ENCODE measurements around the gene SYT8. TPM values are rescaled to one million over a fixed set of nuclear protein-coding genes. Genes with fewer than 3 reads are reported as not detected.

Gene SYT8
- total RNA-seq, 4 donors from 2014 or later, result 2.0 TPM; not detected in 3

DNA sequence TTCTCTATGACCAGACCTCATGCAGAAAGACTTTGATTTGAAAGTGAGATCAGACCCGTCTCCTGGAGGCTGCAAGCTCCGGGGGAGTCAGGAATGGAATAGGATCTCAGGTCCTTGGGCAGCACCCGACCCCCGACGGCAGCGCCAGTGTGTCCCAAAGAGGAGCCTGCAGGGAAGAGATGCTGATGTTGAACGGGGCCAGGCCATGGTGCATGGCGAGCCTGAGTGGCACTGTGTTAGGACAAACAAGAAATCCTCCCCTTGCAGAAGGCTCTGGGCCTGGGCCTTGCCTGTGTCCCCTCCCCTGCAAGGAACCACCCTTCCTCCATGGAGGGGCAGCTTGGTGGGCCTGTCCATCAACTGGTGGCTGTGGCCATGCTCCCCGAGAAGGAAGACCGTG is 20.1 kb upstream of the SYT8 start:
- Histone ChIP-seq H3K27ac (no peak overlapping the region), H3K4me3 (no peak overlapping the region), H3K9me3 (no peaks in the 10 kb centered on the region), H3K36me3 (no peaks in the 10 kb centered on the region), H3K27me3 (no peaks in the 10 kb centered on the region), H3K4me1 (no peaks in the 10 kb centered on the region)
- intact Hi-C loops (cut with DNase I; ENCODE audit: low total_unique reads), result no loop called here
- no peak for TF ChIP-seq POLR2A (IDR thresholded peaks at IDR 0.05)
- TF ChIP-seq, protein P1, sequence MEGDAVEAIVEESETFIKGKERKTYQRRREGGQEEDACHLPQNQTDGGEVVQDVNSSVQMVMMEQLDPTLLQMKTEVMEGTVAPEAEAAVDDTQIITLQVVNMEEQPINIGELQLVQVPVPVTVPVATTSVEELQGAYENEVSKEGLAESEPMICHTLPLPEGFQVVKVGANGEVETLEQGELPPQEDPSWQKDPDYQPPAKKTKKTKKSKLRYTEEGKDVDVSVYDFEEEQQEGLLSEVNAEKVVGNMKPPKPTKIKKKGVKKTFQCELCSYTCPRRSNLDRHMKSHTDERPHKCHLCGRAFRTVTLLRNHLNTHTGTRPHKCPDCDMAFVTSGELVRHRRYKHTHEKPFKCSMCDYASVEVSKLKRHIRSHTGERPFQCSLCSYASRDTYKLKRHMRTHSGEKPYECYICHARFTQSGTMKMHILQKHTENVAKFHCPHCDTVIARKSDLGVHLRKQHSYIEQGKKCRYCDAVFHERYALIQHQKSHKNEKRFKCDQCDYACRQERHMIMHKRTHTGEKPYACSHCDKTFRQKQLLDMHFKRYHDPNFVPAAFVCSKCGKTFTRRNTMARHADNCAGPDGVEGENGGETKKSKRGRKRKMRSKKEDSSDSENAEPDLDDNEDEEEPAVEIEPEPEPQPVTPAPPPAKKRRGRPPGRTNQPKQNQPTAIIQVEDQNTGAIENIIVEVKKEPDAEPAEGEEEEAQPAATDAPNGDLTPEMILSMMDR (IDR thresholded peaks at IDR 0.05), result no peak
- DNase-seq, result no peak

DNA sequence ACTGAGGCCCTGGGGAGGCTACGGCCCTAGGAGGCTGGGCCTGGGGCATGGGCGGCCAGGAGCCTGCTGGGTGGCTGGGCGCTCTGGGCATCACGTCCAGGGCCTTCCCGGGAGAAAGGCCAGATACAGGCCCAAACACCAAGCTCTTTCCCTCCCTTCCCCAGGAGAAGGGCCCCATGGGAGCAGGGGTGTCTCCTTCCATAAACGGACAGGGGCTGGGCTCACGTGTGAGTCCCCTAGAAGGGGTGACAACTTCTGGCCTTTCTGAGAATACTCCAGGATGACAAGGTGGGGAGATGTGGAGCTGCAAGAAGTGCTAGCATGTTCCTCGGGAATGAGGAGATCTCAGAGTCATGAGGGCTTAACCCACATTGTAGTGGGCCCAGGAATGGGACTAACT is 19.5 kb upstream of the SYT8 start:
- Histone ChIP-seq H3K9me3 (no peaks in the 10 kb centered on the region), H3K27me3 (no peaks in the 10 kb centered on the region), H3K4me3 (no peak overlapping the region), H3K27ac (no peak overlapping the region), H3K36me3 (no peaks in the 10 kb centered on the region), H3K4me1 (no peaks in the 10 kb centered on the region)
- intact Hi-C loops (cut with DNase I; ENCODE audit: low total_unique reads), result no loop called here
- no peak for TF ChIP-seq POLR2A (IDR thresholded peaks at IDR 0.05)
- TF ChIP-seq, protein P1 (IDR thresholded peaks at IDR 0.05), result no peak
- DNase-seq, result no peak

DNA sequence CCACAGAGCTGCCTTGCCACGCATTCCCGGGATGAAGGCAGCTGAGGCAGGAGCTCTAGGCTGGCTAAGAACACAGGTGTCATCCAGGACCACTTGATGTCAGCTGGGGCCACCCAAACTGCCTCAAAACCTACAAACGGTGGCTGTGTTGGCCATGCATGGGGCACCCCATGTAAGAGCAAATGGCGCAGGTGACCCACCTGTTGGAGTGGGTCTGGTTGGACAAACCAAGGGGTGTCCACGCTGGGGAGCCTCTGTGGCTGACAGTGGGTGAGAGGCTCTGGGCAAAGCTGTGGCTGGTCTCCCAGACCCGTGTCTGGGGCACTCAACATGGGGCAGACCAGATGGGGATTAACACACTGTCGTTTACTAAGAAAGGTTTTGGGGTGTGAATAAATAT is 19.0 kb upstream of the SYT8 start:
- Histone ChIP-seq H3K9me3 (no peaks in the 10 kb centered on the region), H3K4me1 (no peaks in the 10 kb centered on the region), H3K27me3 (no peaks in the 10 kb centered on the region), H3K4me3 (no peak overlapping the region), H3K36me3 (no peaks in the 10 kb centered on the region), H3K27ac (no peak overlapping the region)
- no peak for DNase-seq
- intact Hi-C loops (cut with DNase I; ENCODE audit: low total_unique reads), result no loop called here
- no peak for TF ChIP-seq POLR2A (IDR thresholded peaks at IDR 0.05)
- TF ChIP-seq, protein P1 (IDR thresholded peaks at IDR 0.05), result no peak

DNA sequence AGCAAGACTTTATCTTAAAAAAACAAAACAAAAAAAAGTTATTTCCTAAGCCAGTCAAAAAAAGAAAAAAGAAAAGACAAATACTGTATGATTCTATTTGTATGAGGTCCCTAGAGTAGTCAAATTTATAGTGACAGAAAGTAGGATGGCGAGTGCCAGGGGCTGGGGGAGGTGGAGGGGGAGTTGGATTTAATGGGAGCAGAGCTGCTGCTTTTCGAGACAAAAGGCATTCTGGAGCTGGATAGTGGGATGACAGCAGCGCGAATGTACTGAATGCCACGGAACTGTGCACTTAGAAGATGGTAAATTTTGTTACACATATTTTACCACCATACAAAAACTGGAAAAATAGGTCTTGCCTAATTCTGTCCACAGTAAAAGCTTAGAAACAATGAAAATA is 17.8 kb upstream of the SYT8 start:
- no peaks in the 10 kb centered on the region for H3K27me3 ChIP-seq
- no peaks in the 10 kb centered on the region for H3K36me3 ChIP-seq
- no peak overlapping the region for H3K27ac ChIP-seq
- intact Hi-C loops (cut with DNase I; ENCODE audit: low total_unique reads), result no loop called here
- DNase-seq, result no peak
- no peaks in the 10 kb centered on the region for H3K4me1 ChIP-seq
- no peak for TF ChIP-seq POLR2A (IDR thresholded peaks at IDR 0.05)
- TF ChIP-seq, protein P1 (IDR thresholded peaks at IDR 0.05), result no peak
- H3K4me3 ChIP-seq, result no peak overlapping the region
- H3K9me3 ChIP-seq, result no peaks in the 10 kb centered on the region

DNA sequence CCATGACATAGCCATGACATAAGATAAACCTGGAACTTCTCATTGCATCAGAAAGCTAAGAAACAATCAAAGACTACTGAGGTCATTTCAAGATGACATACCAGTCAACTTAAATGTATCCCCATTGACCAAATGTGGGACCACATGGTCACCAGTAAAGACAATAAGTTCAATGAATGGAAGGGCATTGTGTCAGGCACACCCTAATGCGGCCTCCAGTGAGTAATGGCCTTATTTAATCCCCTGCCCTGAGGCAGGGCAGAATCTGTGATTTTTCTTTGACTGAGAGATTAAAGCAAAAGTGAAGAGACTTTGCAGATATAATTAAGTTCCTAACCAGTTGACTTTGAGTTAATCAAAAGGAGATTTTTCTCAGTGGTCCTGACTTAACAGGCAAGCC is 17.3 kb upstream of the SYT8 start:
- no peak for DNase-seq
- Histone ChIP-seq H3K36me3 (no peaks in the 10 kb centered on the region), H3K4me1 (no peaks in the 10 kb centered on the region), H3K4me3 (no peak overlapping the region), H3K27ac (no peak overlapping the region), H3K9me3 (no peaks in the 10 kb centered on the region), H3K27me3 (no peaks in the 10 kb centered on the region)
- intact Hi-C loops (cut with DNase I; ENCODE audit: low total_unique reads), result no loop called here
- no peak for TF ChIP-seq POLR2A (IDR thresholded peaks at IDR 0.05)
- TF ChIP-seq, protein P1 (IDR thresholded peaks at IDR 0.05), result no peak

All from uterus (tissue), 4 donors.